HG03175 (cell line): ENCODE measurements around the gene WDCP.

Source experiments
- ATAC-seq: cut with Tn5 transposase; IDR thresholded peaks from one replicate; pipeline ENCODE4 v1.9.1; 2021; ENCODE audit warnings: mild to moderate bottlenecking, moderate library complexity; ENCODE audit not compliant: unreplicated experiment

WDCP gene

GRCh38 chr2:24007693-24008092, 39.5 kb downstream of the WDCP start:
- no peak for ATAC-seq

GRCh38 chr2:23994567-23994966, 52.6 kb downstream of the WDCP start:
- no peak for ATAC-seq

GRCh38 chr2:23993736-23994269, 53.4 kb downstream of the WDCP start:
- ATAC-seq: no peak

- no peak for ATAC-seq
Observed at GRCh38 chr2:23992931-23993330, 54.3 kb downstream of the WDCP start.

- ATAC-seq: no peak
Observed at GRCh38 chr2:23988371-23988770, 58.8 kb downstream of the WDCP start.
